Hypothalamus (tissue), 51 donors: ENCODE measurements around the gene FHIP2A.
"Not testable (repeated sequence)": the region's sequence is repeated elsewhere in the genome, so short reads cannot be mapped to it uniquely, and the experiment has no call there.

ENCODE experiments used
- DNase-seq, 51 donors: peaks; one replicate each; lab custom pipeline; 2025; lab: John Stamatoyannopoulos, UW

Gene FHIP2A

GRCh38 chr10:114855776-114856543 is 34.4 kb downstream of the FHIP2A start:
- DNase-seq = no peak

GRCh38 chr10:114856544-114857287 is 35.1 kb downstream of the FHIP2A start:
- no peak for DNase-seq

DNA sequence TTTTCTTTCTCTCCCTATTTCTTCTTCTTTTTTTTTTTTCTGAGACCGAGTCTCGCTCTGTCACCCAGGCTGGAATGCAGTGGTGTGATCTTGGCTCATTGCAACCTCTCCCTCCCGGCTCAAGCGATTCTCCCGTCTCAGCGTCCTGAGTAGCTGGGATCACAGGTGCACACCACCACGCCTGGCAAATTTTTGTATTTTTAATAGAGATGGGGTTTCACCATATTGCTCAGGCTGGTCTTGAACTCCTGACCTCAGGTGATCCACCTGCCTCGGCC is 35.6 kb downstream of the FHIP2A start:
- DNase-seq = not testable (repeated sequence)

DNA sequence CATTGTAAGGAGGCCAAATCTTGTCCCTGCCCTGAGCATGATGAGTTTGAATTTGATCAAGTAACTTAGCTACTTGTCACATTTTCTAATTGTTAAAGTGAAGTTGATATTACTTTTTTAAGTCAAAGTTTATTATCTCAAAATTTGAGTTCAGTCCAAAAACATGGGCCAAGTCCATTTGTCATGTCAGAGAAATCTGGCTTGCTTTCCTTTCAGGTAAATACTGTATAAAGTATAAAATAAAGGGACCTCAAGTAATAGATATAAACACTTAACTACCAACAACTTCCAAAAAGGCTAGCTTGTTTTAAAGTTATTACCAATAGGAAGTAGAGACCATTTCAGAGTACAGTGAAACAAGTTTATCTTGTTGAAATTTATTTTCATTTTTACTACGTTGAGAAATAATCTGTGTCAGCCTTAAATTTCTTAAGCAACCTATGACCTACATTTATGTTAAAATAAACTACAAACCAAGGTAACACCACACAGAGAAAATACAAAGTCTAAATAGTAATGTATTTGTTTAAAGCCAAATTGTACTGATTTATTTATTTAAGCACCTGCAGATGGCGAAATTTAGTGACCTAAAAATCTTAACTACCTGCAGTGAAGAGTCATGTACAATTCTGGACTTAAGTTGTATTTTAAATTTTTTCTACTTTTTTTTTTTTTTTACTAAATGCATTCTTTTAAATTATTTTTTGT is 36.5 kb downstream of the FHIP2A start:
- DNase-seq = no peak

- peak in 1 of 51 donors; percentile 18 for DNase-seq
Measured at GRCh38 chr10:114859222-114859621, 37.6 kb downstream of the FHIP2A start.

GRCh38 chr10:114862456-114862855 is 40.9 kb downstream of the FHIP2A start:
- no peak for DNase-seq

- DNase-seq = no peak
Measured at GRCh38 chr10:114867365-114867764, 45.8 kb downstream of the FHIP2A start.

GRCh38 chr10:114868870-114869519 is 47.4 kb downstream of the FHIP2A start:
- no peak for DNase-seq

GRCh38 chr10:114869520-114869892 is 47.9 kb downstream of the FHIP2A start:
- no peak for DNase-seq

DNA sequence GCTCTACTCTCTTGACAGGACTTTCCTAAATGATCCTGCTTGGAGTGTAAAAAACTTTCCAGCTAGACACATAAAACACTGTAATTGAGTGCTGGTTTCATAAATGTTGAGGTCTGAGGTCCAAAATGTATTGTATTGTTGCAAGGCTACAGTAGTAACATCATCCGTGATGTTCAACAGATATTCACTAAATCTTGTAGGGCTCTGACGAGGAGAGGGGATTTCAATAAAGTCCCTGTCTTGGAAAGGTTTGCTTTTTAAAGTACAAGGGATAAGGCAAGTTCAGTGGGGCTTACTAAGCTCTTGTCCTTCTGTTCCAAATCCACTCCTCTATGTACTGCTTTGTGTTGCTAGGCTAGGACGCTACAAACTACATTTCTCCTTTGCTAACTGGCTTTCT is 48.9 kb downstream of the FHIP2A start:
- no peak for DNase-seq

GRCh38 chr10:114871379-114871778 is 49.8 kb downstream of the FHIP2A start:
- DNase-seq = no peak
